Measurements from ENCODE around the gene MYH10.

DNA sequence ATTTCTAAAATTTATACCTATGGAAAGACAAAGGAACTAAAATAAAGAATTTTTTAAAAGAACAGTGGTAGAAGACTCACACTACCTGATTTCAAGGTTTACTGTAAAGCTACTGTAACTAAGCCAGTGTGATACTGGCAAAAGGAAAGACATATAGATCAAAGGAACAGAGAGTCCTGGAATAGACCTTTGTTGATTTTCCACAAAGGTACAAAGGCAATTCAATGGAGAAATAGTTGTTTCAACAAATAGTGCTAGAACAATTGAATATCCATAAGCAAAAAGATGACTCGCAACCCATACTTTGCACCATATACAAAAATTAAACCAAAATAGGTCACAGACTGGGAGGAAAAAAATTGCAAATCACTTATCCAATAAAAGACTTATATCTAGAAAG, 36.7 kb downstream of the MYH10 start:
- TF ChIP-seq EZH2 (IDR thresholded peaks at IDR 0.05; ENCODE audit: insufficient read depth, poor library complexity, severe bottlenecking), result no peak
- no peak for TF ChIP-seq EZH2phosphoT487 (IDR thresholded peaks at IDR 0.05; ENCODE audit: insufficient read depth, low read depth)
